ENCODE measurements around the gene GLT6D1. TPM values are rescaled to one million over a fixed set of nuclear protein-coding genes. Genes with fewer than 3 reads are reported as not detected.

Gene GLT6D1
- total and polyA plus RNA-seq, 2 of the 8 experiments (the other 6 are each of a cell fraction or from before 2014, with no cell fraction given): 1.3 to 2.1 TPM

DNA sequence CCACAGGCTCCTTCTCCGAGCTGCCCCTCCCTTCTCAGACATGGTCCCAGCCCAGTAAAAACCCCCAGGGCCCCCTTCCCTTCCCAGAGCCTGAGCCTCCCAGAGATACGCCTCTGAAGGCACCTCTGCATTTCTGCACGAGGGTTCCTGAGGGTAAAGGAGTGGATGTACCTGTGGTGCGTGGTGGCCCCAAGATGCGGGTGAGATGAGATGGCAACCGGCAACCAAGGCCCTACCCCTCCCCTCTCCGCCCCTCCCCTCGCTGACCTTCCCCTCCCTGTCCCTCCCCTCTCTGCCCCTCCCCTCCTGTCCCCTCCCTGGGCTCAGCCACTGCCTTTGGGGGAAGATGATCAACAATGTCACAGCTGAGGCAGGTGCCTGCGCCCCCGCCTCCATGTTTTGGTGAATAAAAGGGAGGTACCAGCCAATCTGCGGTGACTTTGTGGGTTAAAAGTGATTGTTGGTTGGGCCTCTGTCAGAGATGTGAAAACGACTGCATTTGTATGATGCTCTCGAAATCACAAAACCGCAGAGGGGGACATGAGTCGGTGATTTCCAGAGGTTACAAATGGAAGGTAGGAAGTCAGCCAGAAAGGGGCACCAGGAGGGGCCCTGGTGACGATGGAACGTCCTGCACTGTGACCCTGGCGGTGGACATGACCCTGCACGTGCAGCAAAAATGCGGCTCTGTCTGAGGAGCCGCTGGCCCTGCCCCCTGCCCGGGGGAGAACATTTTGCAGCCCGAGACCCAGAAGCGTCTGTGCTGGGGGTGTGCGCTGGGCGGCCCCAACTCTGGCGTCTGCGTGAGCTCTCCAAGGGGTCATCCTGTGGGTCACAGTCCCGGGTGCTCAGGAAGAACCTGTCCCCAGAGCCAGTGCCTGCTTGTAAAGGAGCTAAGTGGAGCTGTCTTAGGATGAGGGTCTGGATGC is 27.5 kb upstream of the GLT6D1 start:
- Histone ChIP-seq H2BK20ac (ENCODE audit: low read length) (no peak overlapping the region), H3K9me3 (ENCODE audit: insufficient read depth in 2 of 2, low read depth in 1 of 2, low read length in 1 of 2) (peaks cover 4 to 19% of the 10 kb centered on the region in 2 experiments; a peak in 3 of 4 replicates), H3K23me2 (ENCODE audit: low read depth, low read length) (no peaks in the 10 kb centered on the region), H3K4ac (replicated peaks; ENCODE audit: insufficient read length, low read depth, low read length) (no peak overlapping the region), H3K27me3 (replicated peaks in 1 of 4; ENCODE audit: control insufficient read depth in 3 of 4, extremely low read depth in 1 of 4, insufficient read depth in 3 of 4, low read length in 3 of 4) (no peaks in the 10 kb centered on the region; a peak in 1 of 7 replicates), H3K4me1 (replicated peaks in 1 of 4; ENCODE audit: control insufficient read depth in 3 of 4, insufficient read depth in 4 of 4, low read length in 3 of 4) (peaks cover 0 to 6% (median 3%) of the 10 kb centered on the region in 4 experiments; a peak in 4 of 7 replicates), H3K79me1 (ENCODE audit: low read depth, low read length) (no peaks in the 10 kb centered on the region), H3K14ac (ENCODE audit: insufficient read length) (no peak overlapping the region), H3K23ac (ENCODE audit: insufficient read length) (no peak overlapping the region), H4K8ac (ENCODE audit: extremely low read depth, insufficient read depth, low read length) (0 out of 2 replicates have a peak overlapping the region, but pooled peaks have one; percentile 40), H3K56ac (replicated peaks; ENCODE audit: insufficient read length, low read depth, low read length) (no peak overlapping the region), H3K36me3 (ENCODE audit: control insufficient read depth in 2 of 4, insufficient read depth in 4 of 4, low read length in 3 of 4) (no peaks in the 10 kb centered on the region), H3K27ac (ENCODE audit: low read depth, low read length) (no peak overlapping the region), H4K91ac (replicated peaks; ENCODE audit: insufficient read length, low read length) (no peak overlapping the region), H2BK12ac (ENCODE audit: low read depth, low read length) (no peak overlapping the region), H2BK120ac (replicated peaks; ENCODE audit: low read depth, low read length) (no peak overlapping the region), H4K20me1 (replicated peaks in 1 of 2; ENCODE audit: control insufficient read depth in 1 of 2, insufficient read depth in 2 of 2, low read length in 2 of 2) (no peaks in the 10 kb centered on the region), H3K18ac (ENCODE audit: extremely low read depth, low read length) (no peak overlapping the region), H3K79me2 (ENCODE audit: control insufficient read depth in 1 of 2, insufficient read depth in 2 of 2, low read length in 2 of 2) (no peaks in the 10 kb centered on the region), H3K4me2 (ENCODE audit: insufficient read depth in 1 of 2, low read depth in 2 of 2, low read length in 2 of 2) (no peak overlapping the region), H2BK5ac (ENCODE audit: low read depth, low read length) (no peak overlapping the region), H2BK15ac (ENCODE audit: low read length) (no peak overlapping the region), H2AFZ (ENCODE audit: low read length) (no peak overlapping the region), H4K5ac (ENCODE audit: insufficient read length, low read depth, low read length) (no peak overlapping the region), H2AK5ac (ENCODE audit: low read depth, low read length) (no peak overlapping the region), H3K4me3 (ENCODE audit: extremely low read depth in 1 of 4, insufficient read depth in 2 of 4, low read depth in 3 of 4, low read length in 4 of 4) (no peak overlapping the region), H3K9ac (replicated peaks in 1 of 4; ENCODE audit: extremely low read depth in 1 of 4, low read depth in 3 of 4, low read length in 3 of 4) (no peak overlapping the region)
- CTCF ChIA-PET (ENCODE audit: partially characterized antibody): interaction anchor here (0.6 to 1.6 kb wide), 5 partner anchors 9 to 165 kb away, joined by 3 to 4 read pairs (median 3); no protein-coding TSS in a partner anchor
- POLR2A ChIA-PET (ENCODE audit: partially characterized antibody): interaction anchor here (0.5 to 0.9 kb wide), 3 partner anchors 9 to 79 kb away, joined by 3 to 4 read pairs (median 3); no protein-coding TSS in a partner anchor
- DNase-seq (ENCODE audit: low read depth in 1 of 2, low spot score in 2 of 2) (no peak), FAIRE-seq (no peak)
- WGBS, 2 experiments (ENCODE audit: extremely low coverage in 1 of 2, insufficient coverage in 1 of 2, insufficient read length in 1 of 2, insufficient replicate concordance in 2 of 2, low coverage in 1 of 2, low lambda C conversion rate in 2 of 2, missing lambda C conversion rate in 1 of 2): 89% methylated on average over 24 of the region's 29 CpGs; no CpG with 5 or more reads in 1 of the 2 experiments
- TF ChIP-seq CTBP2 (IDR thresholded peaks at IDR 0.05; ENCODE audit: borderline replicate concordance, insufficient read depth, insufficient read length, low read length): no peak
- no peak for TF ChIP-seq GABPA (IDR thresholded peaks at IDR 0.05; ENCODE audit: borderline replicate concordance, insufficient read depth, low read length)
- TF ChIP-seq BCL11A (IDR thresholded peaks at IDR 0.05; ENCODE audit: low read depth in 2 of 2, low read length in 2 of 2): no peak
- TF ChIP-seq ASH2L (IDR thresholded peaks at IDR 0.05; ENCODE audit: low read length): no peak
- no peak for TF ChIP-seq SRF (IDR thresholded peaks at IDR 0.05; ENCODE audit: low read depth, low read length)
- TF ChIP-seq PHF8 (conservative IDR thresholded peaks at IDR 0.05; ENCODE audit: low read depth, low read length): no peak
- no peak for TF ChIP-seq RBBP5 (IDR thresholded peaks at IDR 0.05; ENCODE audit: borderline replicate concordance, low read depth, low read length)
- TF ChIP-seq NANOG (IDR thresholded peaks at IDR 0.05; ENCODE audit: insufficient read depth, low read depth, low read length, poor library complexity, severe bottlenecking): no peak
- no peak for TF ChIP-seq FOSL1 (IDR thresholded peaks at IDR 0.05; ENCODE audit: insufficient read depth, low read depth, low read length)

Measured in H1 (cell line).